NB4 (cell line): ENCODE results near the gene NRP2.
A peak's percentile ranks its signal among the peaks of the same experiment; 100 is the strongest.

Experiments
- DNase-seq: peaks from one replicate; pipeline ENCODE4 v3.0.0; 2010; ENCODE audit warnings: low read depth
- H3K4me3 ChIP-seq: one replicate; pipeline ENCODE4 v1.5.1; 2011; ENCODE audit warnings: mild to moderate bottlenecking, low read depth, low read length, moderate library complexity
- MYC ChIP-seq: IDR thresholded peaks from 2 replicates; pipeline ENCODE4 v1.6.1; 2011; ENCODE audit warnings: low read depth, low read length
- POLR2A ChIP-seq: IDR thresholded peaks from 2 replicates; pipeline ENCODE4 v1.6.1; 2011; ENCODE audit warnings: mild to moderate bottlenecking; ENCODE audit not compliant: insufficient read length; ENCODE audit errors: extremely low read depth
- TF ChIP-seq, protein P1 (sequence below): IDR thresholded peaks from 2 replicates; pipeline ENCODE4 v1.6.1; 2011; ENCODE audit warnings: low read depth, low read length
- TF ChIP-seq, protein P2 (sequence below): IDR thresholded peaks from one replicate; pipeline ENCODE4 v1.5.1; 2012; ENCODE audit warnings: low read depth, low read length

The NRP2 gene, protein sequence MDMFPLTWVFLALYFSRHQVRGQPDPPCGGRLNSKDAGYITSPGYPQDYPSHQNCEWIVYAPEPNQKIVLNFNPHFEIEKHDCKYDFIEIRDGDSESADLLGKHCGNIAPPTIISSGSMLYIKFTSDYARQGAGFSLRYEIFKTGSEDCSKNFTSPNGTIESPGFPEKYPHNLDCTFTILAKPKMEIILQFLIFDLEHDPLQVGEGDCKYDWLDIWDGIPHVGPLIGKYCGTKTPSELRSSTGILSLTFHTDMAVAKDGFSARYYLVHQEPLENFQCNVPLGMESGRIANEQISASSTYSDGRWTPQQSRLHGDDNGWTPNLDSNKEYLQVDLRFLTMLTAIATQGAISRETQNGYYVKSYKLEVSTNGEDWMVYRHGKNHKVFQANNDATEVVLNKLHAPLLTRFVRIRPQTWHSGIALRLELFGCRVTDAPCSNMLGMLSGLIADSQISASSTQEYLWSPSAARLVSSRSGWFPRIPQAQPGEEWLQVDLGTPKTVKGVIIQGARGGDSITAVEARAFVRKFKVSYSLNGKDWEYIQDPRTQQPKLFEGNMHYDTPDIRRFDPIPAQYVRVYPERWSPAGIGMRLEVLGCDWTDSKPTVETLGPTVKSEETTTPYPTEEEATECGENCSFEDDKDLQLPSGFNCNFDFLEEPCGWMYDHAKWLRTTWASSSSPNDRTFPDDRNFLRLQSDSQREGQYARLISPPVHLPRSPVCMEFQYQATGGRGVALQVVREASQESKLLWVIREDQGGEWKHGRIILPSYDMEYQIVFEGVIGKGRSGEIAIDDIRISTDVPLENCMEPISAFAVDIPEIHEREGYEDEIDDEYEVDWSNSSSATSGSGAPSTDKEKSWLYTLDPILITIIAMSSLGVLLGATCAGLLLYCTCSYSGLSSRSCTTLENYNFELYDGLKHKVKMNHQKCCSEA

DNA sequence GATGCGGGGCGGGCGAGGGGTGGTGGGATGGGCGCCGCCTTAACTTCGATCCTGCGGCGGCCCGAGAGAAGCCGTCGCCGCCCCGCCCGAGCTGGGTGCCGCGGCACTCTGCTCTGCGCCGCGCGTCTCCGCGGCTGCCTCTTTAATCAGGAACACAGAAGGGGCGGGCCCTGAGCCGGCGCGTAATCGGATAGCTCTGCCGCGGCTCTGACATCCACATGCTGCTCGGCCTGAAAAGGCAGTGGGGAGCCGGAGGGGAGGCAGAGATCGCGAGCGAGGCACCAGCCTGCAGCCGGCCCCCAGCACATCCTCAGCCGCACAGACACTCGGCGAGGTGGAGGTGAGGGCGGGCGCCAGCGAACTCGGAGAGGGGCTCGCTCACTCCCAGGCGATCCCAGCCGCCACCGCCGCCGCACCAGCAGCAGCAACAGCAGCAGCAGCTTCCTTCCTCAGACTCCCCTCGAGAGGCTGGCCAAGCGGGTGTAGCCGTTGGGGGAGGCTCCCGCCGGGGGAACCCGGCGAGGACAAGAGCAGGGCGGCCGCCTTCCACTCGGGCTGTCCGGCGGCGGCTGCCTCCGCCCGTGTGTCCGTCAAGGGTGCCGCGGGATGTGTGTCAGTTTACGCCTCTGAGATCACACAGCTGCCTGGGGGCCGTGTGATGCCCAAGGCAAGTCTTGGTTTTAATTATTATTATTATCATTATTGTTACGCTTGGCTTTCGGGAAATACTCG lies at the start of gene NRP2:
Gene NRP2 (plus strand): TSS at position 263 of the 732 bp plus-strand sequence. CDS start 790 bp downstream, outside the sequence.
- H3K4me3 ChIP-seq = no peak within 1 kb of the TSS
- TF ChIP-seq, protein P1, sequence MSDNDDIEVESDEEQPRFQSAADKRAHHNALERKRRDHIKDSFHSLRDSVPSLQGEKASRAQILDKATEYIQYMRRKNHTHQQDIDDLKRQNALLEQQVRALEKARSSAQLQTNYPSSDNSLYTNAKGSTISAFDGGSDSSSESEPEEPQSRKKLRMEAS = no peak
- DNase-seq = peak; percentile 40

DNA sequence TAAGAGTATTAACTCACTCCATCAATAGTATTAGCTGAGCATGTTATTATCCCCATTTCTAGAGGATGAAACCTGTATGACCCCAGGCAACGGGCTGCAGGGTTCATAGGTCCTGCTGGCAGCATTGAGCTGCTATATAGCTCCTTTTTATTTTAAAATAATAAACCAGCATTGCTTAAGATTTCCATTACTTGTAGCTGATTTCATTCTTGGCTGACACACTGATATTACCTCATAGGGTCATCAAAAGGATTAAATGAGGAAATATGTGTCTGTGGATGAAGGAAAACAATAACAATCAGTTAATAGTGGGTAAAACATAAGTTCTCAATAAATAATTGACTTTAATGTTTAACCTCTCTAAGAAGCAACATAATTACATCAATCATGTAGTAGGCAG lies 48.3 kb upstream of the NRP2 start:
- TF ChIP-seq, protein P1 = no peak
- TF ChIP-seq MYC = no peak
- TF ChIP-seq POLR2A = no peak
- TF ChIP-seq, protein P2, sequence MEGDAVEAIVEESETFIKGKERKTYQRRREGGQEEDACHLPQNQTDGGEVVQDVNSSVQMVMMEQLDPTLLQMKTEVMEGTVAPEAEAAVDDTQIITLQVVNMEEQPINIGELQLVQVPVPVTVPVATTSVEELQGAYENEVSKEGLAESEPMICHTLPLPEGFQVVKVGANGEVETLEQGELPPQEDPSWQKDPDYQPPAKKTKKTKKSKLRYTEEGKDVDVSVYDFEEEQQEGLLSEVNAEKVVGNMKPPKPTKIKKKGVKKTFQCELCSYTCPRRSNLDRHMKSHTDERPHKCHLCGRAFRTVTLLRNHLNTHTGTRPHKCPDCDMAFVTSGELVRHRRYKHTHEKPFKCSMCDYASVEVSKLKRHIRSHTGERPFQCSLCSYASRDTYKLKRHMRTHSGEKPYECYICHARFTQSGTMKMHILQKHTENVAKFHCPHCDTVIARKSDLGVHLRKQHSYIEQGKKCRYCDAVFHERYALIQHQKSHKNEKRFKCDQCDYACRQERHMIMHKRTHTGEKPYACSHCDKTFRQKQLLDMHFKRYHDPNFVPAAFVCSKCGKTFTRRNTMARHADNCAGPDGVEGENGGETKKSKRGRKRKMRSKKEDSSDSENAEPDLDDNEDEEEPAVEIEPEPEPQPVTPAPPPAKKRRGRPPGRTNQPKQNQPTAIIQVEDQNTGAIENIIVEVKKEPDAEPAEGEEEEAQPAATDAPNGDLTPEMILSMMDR = no peak
- no peak for DNase-seq
- H3K4me3 ChIP-seq = no peak overlapping the region

DNA sequence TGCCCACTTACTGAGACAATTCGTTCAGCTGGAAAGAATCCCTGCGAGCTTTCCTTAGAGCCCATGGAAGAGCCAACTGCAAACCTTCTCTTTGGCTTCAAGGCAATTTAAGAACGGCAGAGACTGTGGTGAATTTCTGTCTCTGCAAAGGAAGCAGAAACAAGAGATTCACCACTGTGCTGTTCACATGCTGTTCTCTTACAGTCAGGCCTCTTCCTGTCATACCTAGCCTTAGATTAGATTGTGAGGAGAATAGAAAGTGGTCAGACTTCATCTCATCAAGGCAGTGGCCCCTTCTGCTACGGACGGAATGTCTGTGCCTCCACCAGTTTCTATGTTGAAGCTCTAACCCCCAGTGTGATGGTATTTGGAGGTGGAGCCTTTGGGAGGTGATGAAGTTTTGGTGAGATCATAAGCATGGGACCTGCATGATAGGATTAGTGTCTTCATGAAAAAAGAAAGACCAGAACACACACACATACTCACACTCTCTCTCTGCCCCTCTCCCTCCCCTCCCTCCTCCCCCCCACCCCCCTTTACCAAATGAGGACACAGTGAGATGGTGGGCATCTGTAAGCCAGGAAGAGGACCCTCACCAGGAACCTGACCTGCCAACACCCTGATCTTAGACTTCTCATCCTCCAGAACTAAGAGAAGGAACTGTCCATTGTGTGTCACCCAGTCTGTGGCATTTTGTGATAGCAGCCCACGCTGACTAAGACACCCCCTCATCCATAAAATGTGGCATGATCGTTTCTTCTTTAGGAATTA lies 45.6 kb upstream of the NRP2 start:
- TF ChIP-seq, protein P1 = no peak
- TF ChIP-seq MYC = no peak
- H3K4me3 ChIP-seq = no peak overlapping the region
- DNase-seq = no peak

DNA sequence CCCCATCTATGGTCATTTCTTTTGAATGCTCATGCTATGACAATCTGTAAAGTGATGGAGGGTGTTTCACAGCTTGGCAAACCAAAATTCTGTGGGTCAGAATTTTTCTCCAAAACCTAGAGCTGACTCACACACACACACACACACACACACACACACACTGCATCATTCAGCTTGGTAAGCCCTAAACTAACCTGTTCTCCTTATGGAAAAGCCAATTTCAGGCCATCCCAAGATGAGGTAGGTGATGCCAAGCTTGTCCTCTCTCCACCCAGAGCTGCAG lies 45.0 kb upstream of the NRP2 start:
- no peak for DNase-seq
- TF ChIP-seq, protein P1 = no peak
- no peak for TF ChIP-seq MYC
- no peak for TF ChIP-seq POLR2A
- TF ChIP-seq, protein P2 = no peak
- no peak overlapping the region for H3K4me3 ChIP-seq

DNA sequence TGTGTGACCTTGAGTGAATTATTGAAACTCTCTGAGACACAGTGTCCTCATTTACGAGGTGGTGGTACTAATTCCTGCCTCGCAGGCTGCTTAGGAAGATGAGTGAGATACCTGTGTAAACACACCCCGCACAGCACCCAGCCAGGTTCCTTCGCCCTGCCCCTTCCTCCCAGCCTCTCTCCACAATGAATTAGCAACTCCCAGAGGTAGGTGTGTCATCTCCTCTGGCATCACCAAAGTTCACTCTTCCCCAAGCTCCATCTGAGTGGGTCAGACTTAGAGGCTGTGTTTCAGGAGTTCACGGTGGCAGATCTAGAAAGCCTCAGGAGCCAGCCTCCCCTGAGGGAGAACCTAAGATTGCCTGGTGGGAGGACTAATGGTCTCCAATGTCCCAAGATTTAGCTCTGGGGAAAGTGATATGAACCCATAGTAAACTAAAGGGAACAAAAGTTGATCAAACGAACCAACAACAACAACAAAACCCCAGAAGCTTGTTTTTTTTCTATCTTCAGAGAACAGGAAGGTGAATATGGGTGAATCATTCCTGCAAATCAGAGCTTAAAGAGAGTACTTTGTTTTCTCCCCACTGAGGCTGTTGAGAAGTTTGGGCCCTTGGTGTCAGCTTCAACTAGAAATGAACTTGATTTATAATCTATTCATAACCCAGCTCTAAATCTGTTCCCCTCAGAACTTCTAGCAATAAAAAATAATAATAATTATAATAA lies 44.4 kb upstream of the NRP2 start:
- H3K4me3 ChIP-seq = no peak overlapping the region
- TF ChIP-seq, protein P1 = no peak
- TF ChIP-seq MYC = no peak
- TF ChIP-seq POLR2A = no peak
- TF ChIP-seq, protein P2 = no peak
- no peak for DNase-seq
